ENCODE results near the gene TRAM2. TPM values are rescaled to one million over a fixed set of nuclear protein-coding genes. Genes with fewer than 3 reads are reported as not detected.

TRAM2 gene
- total and polyA plus RNA-seq, 2 of the 8 experiments (the other 6 are each of a cell fraction or from before 2014, with no cell fraction given), result 9.0 to 21.4 TPM

DNA sequence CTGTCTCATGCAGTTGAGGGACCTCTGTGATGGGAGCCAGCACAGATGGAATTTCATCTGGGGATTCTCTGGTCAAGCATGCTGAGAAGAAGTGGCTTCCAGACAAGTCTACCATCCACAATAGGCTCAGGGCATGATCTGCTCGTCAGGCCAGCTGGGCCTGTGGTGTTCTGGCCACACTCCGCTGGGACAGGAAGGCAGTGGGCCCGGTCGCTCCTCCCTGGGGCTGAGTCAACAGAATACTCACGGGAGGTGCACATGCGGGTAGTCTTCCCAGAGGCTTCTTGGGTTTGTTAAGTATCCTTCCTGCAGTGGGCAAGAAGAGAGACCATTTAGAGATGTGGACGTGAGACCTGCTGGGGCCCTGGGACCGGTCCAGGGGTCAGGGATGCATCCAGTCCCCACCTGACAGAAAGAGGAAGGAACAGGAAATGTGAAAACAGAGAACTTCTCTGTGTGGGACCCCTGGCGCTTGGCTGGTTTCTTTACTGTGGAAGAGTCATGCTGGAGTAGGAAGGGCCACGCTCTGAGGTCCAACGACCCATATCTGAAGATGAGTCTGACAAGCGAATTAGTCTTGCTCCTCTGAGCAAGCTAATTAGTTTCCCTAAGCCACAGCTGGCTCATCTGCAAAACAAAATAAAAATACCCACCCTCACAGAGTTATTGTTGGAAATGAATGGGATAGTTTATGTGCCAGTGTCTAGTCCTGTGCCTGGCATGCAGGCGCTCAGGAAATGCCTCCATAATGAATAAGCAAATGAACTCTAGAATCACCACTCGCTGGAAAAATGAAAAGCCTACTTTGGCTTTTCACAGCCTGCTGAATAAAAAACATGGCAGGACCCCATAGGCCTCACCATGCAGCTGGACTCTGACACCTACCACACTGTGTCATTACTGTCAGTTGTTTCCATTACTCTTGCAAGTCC is 67.3 kb downstream of the TRAM2 start:
- Histone ChIP-seq H3K56ac (replicated peaks; ENCODE audit: insufficient read length, low read depth, low read length) (no peak overlapping the region), H3K79me1 (ENCODE audit: low read depth, low read length) (no peaks in the 10 kb centered on the region), H2AFZ (ENCODE audit: low read length) (no peak overlapping the region), H3K36me3 (ENCODE audit: control insufficient read depth in 2 of 4, insufficient read depth in 4 of 4, low read length in 3 of 4) (peaks cover 0 to 25% (median 6%) of the 10 kb centered on the region in 4 experiments; a peak in 5 of 8 replicates), H4K8ac (ENCODE audit: extremely low read depth, insufficient read depth, low read length) (peak overlapping the region; percentile 73; the same call in 1 of the 2 replicates), H2BK120ac (replicated peaks; ENCODE audit: low read depth, low read length) (no peak overlapping the region), H4K5ac (ENCODE audit: insufficient read length, low read depth, low read length) (no peak overlapping the region), H2BK12ac (ENCODE audit: low read depth, low read length) (no peak overlapping the region), H3K4me3 (ENCODE audit: extremely low read depth in 1 of 4, insufficient read depth in 2 of 4, low read depth in 3 of 4, low read length in 4 of 4) (no peak overlapping the region), H2BK5ac (ENCODE audit: low read depth, low read length) (0 out of 2 replicates have a peak overlapping the region, but pooled peaks have one; percentile 44), H2AK5ac (ENCODE audit: low read depth, low read length) (no peak overlapping the region), H3K18ac (ENCODE audit: extremely low read depth, low read length) (no peak overlapping the region), H2BK15ac (ENCODE audit: low read length) (no peak overlapping the region), H3K4me2 (ENCODE audit: insufficient read depth in 1 of 2, low read depth in 2 of 2, low read length in 2 of 2) (peak overlapping the region in 1 of 2 experiments; percentile 1; a peak in 1 of 4 replicates), H3K4ac (replicated peaks; ENCODE audit: insufficient read length, low read depth, low read length) (no peak overlapping the region), H3K14ac (ENCODE audit: insufficient read length) (no peak overlapping the region), H3K23ac (ENCODE audit: insufficient read length) (no peak overlapping the region), H4K20me1 (replicated peaks in 1 of 2; ENCODE audit: control insufficient read depth in 1 of 2, insufficient read depth in 2 of 2, low read length in 2 of 2) (no peaks in the 10 kb centered on the region), H3K9ac (replicated peaks in 1 of 4; ENCODE audit: extremely low read depth in 1 of 4, low read depth in 3 of 4, low read length in 3 of 4) (no peak overlapping the region), H2BK20ac (ENCODE audit: low read length) (no peak overlapping the region), H3K4me1 (replicated peaks in 1 of 4; ENCODE audit: control insufficient read depth in 3 of 4, insufficient read depth in 4 of 4, low read length in 3 of 4) (peaks cover 0 to 14% (median 0%) of the 10 kb centered on the region in 4 experiments; a peak in 4 of 7 replicates), H4K91ac (replicated peaks; ENCODE audit: insufficient read length, low read length) (no peak overlapping the region), H3K23me2 (ENCODE audit: low read depth, low read length) (no peaks in the 10 kb centered on the region), H3K9me3 (ENCODE audit: insufficient read depth in 2 of 2, low read depth in 1 of 2, low read length in 1 of 2) (no peaks in the 10 kb centered on the region), H3K27ac (ENCODE audit: low read depth, low read length) (no peak overlapping the region), H3K79me2 (ENCODE audit: control insufficient read depth in 1 of 2, insufficient read depth in 2 of 2, low read length in 2 of 2) (no peaks in the 10 kb centered on the region), H3K27me3 (replicated peaks in 1 of 4; ENCODE audit: control insufficient read depth in 3 of 4, extremely low read depth in 1 of 4, insufficient read depth in 3 of 4, low read length in 3 of 4) (no peaks in the 10 kb centered on the region)
- CTCF ChIA-PET (ENCODE audit: partially characterized antibody), result interaction anchor here (0.6 to 2.5 kb wide), 4 partner anchors 46 to 94 kb away, joined by 3 to 7 read pairs (median 3); no protein-coding TSS in a partner anchor
- POLR2A ChIA-PET (ENCODE audit: partially characterized antibody), result interaction anchor here (1.3 kb wide), 1 partner anchor 11 kb away, joined by 5 read pairs; no protein-coding TSS in a partner anchor
- no peak for TF ChIP-seq SP2 (IDR thresholded peaks at IDR 0.05; ENCODE audit: low read length)
- no peak for FAIRE-seq
- DNase-seq (ENCODE audit: low read depth in 1 of 2, low spot score in 2 of 2), result no peak
- 94% methylated on average over 14 of the region's 14 CpGs; no CpG with 5 or more reads in 1 of the 2 experiments for WGBS, 2 experiments (ENCODE audit: extremely low coverage in 1 of 2, insufficient coverage in 1 of 2, insufficient read length in 1 of 2, insufficient replicate concordance in 2 of 2, low coverage in 1 of 2, low lambda C conversion rate in 2 of 2, missing lambda C conversion rate in 1 of 2)
